Activated effector memory CD4-positive, alpha-beta T cell treated with anti-CD3 and anti-CD28 coated beads, Interleukin-2, amount 50 U/mL, for 16 hours (primary cell): ENCODE results near the gene NEGR1.

Experiments
- DNase-seq: peaks from one replicate; pipeline ENCODE4 v3.0.0-alpha.2; 2020

The NEGR1 gene

DNA sequence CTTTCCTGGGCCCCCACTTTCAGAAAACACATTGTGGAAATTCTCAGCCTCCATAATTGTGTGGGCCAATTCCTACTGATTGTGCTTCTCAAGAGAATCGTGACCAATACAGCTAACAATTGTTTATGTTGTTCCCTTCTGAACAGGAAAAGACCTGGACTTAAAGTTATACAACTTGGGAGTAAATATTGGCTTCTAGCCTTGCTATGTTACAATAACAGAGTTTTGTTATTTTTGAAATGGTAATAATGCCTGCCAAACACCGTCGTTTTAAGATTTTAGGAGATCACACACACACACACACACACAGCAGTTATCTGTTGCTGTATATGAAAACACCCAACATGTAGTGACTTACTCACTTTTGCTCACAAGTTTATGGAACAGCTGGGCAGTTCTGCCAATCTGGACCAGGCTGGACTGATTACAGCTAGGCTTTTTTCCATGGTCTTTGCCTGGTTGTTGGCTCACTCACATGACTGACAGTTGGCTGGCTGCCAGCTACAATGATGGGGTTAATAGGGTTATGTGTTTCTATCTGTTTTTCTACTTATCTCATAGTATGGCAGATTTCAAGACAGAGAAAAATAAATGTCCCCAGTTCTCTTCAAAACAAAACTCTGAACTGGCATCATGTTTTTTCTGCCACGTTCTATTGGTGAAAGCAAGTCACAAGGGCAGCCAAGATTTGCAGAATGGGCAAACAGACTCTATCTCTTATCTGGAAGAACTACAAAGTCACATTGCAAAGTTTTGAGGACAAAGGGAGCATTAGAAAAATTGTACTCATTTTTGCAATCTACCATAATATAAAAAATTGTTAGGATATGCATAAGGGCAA, 447.5 kb downstream of the NEGR1 start:
- no peak for DNase-seq

GRCh38 chr1:71831646-71832045, 450.7 kb downstream of the NEGR1 start:
- no peak for DNase-seq

GRCh38 chr1:71829346-71829745, 453.0 kb downstream of the NEGR1 start:
- no peak for DNase-seq

- DNase-seq = no peak
These were observed 453.8 kb downstream of the NEGR1 start for GRCh38 chr1:71828431-71829012.

GRCh38 chr1:71823708-71824305, 458.5 kb downstream of the NEGR1 start:
- no peak for DNase-seq

- DNase-seq = no peak
These were observed 465.3 kb downstream of the NEGR1 start for GRCh38 chr1:71817028-71817427.

DNA sequence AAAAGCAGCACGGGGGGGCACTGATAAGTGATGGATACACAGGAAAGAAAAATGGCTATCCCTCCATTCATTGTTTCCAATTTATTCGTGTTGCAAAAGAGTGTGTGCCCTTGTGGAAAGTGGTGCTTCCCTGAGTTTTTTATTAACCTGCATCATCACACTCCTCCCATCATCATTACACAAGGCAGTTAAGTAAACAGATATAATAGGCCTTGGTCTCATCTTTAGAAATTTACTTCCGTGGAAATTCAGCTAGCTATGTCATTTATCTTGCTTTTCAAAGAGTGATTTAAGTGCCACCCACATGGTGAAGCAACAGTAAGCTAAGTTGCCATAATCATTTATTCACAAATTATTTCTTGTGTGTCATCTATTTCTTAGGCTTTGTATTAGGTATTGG, 473.3 kb downstream of the NEGR1 start:
- no peak for DNase-seq

- DNase-seq = no peak
These were observed 478.2 kb downstream of the NEGR1 start for GRCh38 chr1:71804140-71804539.

GRCh38 chr1:71796006-71796405, 486.3 kb downstream of the NEGR1 start:
- no peak for DNase-seq

- no peak for DNase-seq
These were observed 490.1 kb downstream of the NEGR1 start for GRCh38 chr1:71792264-71792663.

DNA sequence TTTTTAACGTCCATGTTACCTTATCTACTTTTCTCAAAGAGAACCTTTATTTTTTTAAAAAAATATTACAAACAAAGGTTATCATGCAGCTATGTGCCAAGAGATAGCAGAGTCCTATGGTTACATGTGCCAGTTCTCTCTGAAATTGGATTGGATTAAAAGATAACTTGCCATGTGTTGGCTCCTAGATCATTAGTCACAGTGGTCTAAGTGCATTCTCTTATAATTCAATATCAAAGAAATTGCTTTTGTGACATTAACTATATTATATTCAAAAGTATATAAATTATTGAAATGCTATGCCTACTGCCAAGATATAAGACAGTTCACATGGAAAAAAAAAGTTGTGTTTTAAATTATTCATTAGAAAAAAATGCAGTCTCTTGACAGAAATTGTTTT, 494.2 kb downstream of the NEGR1 start:
- DNase-seq = no peak

- DNase-seq = no peak
These were observed 494.6 kb downstream of the NEGR1 start for GRCh38 chr1:71787699-71788098.

DNA sequence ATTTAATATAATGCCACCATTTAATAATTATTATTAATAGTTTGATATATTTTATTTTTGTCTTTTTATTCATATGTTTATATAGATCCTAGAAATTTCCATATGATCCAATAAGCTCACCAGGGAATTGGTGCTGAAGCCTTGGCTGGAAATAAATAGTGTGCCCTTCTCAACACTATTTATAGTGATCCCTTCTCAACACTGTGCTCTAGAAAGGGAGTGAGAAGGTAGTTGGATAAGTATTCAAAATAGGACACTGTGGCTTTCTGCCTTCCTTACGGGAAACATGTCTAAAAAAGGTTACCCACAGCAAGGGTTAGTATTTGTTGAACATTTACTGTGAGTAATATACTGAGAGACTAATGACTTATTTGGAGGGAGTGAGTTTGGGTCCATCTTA, 496.1 kb downstream of the NEGR1 start:
- DNase-seq = no peak

DNA sequence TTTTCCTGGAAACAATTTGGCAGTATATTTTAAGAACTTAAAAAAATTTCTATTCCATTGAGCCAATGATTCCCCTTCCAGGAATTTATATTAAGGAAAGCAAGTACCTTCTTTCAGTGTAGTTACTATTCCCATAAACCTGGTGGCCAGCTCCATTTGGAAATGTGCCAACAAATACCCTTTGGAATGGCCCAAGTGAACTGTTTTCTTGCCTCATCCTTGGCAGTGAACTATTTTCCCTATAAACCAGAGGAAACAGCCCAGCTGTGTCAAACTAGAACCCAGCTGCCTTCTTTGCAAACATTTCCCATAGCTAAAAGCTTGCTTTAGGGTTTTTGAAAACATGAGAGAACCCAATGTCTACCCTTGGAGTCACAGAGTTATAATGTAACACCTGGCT, 496.9 kb downstream of the NEGR1 start:
- no peak for DNase-seq

- DNase-seq = no peak
These were observed 497.3 kb downstream of the NEGR1 start for GRCh38 chr1:71785000-71785399.

DNA sequence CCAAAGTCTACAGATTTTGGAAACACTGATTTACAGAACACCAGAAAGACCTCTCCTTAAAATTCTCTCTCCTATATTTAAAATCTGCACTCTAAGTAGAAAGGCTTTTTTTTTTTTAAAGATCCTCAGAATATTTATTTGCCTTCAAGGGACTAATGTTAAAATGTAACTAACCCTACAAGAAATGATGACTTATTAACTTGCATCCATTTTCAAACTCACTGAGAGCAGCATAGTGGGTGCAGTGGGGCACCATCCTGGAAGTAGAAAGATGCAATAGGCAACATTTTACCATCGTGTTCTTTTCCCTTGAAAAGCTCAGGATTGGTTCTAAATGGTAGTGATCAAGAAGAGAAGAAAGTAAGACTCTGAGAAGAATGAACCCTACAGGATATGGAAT, 498.1 kb downstream of the NEGR1 start:
- no peak for DNase-seq

GRCh38 chr1:71783071-71783470, 499.3 kb downstream of the NEGR1 start:
- DNase-seq = no peak

GRCh38 chr1:71781450-71781849, 500.9 kb downstream of the NEGR1 start:
- DNase-seq = no peak

GRCh38 chr1:71780681-71781080, 501.7 kb downstream of the NEGR1 start:
- DNase-seq = no peak

GRCh38 chr1:71778940-71779339, 503.4 kb downstream of the NEGR1 start:
- no peak for DNase-seq

GRCh38 chr1:71777094-71777493, 505.2 kb downstream of the NEGR1 start:
- no peak for DNase-seq

DNA sequence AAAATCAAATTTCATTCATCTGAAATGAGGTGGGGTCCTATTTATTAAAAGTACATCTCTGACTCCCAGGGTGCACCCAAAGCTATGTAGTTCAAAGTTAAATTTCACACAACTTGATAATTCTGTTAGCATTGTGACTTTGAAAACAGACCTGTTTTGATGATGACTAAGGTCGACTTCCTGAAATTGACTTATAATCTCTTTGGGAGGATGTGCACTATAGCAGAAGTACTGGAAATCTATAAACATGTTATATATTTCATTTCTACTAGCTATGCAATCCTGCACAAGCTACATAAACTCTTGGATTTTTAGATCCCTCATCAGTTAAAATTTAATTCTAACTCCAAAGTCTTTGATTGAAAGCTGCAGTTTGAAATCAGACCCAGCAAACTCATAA, 507.6 kb downstream of the NEGR1 start:
- DNase-seq = no peak

GRCh38 chr1:71770121-71770520, 512.2 kb downstream of the NEGR1 start:
- no peak for DNase-seq

DNA sequence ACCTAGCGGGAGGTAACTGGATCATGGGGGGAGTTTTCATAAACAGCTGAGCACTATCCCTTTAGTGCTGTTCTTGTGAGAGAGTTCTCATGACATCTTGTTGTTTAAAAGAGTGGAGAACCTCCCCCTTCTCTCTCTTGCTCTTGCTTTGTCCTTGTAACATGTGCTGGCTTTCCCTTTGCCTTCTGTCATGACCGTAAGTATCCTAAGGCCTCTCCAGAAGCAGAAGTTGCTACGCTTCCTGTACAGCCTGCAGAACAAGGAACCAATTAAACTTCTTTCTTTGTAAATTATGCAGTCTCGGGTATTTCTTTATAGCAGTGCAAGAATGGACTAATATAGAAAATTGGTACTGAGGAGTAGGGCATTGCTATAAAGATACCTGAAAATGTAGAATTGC, 515.6 kb downstream of the NEGR1 start:
- DNase-seq = no peak
